Nephron progenitor cell (in vitro differentiated cells): ENCODE data around the gene EN1.

ENCODE experiments used
- DNase-seq: peaks from one replicate; pipeline ENCODE4 v3.0.0; 2021
- H3K27ac Mint-ChIP-seq: 2 replicates; pipeline ENCODE4 v1.8.0; 2021; ENCODE audit warnings: mild to moderate bottlenecking, moderate library complexity, mixed read lengths
- H3K27me3 Mint-ChIP-seq: 2 replicates; pipeline ENCODE4 v1.8.0; 2021; ENCODE audit warnings: mild to moderate bottlenecking, low read depth, mixed read lengths; ENCODE audit not compliant: poor library complexity
- H3K36me3 Mint-ChIP-seq: 2 replicates; pipeline ENCODE4 v1.8.0; 2021; ENCODE audit warnings: low read depth, mixed read lengths
- H3K4me1 Mint-ChIP-seq: 2 replicates; pipeline ENCODE4 v1.8.0; 2021; ENCODE audit warnings: mixed read lengths
- H3K4me3 Mint-ChIP-seq: 2 replicates; pipeline ENCODE4 v1.8.0; 2021; ENCODE audit warnings: mild to moderate bottlenecking, moderate library complexity, mixed read lengths
- H3K9me3 Mint-ChIP-seq: 2 replicates; pipeline ENCODE4 v1.8.0; 2021; ENCODE audit warnings: mild to moderate bottlenecking, moderate library complexity, mixed read lengths
- CTCF ChIP-seq: fragments of 200-600 bp; sonication (generic); IDR thresholded peaks from 2 replicates; pipeline ENCODE4 v1.5.0; 2021; ENCODE audit warnings: antibody characterized with exemption

Gene EN1

DNA sequence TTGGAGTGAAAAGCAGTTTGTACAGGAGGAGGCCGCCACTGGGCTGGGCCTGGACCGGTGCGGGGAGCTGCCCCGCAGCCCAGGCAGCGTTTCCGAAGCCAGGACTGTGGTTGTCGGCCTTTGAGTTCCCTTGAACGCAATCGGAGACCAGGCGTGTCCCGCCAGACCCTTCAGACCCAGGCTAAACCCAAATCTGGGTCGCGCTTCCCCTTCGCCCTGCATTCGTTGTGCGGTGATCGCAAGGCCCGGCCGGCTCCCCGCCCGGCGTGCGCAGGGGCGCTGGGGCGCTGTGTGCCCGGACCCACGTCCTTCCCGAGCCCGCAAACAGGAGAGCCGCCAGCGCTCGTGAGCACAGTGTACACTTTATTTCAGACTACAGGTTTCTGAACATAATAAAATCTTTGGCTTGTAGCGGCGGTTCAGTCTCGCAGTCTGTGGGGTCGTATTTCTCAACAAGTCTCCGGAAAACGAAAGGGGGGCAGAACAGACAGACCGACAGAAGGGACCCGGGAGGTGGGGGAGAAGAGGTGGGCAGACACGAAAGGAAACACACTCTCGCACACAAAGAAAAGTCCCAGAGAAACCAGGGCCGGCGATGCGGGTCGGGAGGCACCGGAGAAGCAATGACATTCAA lies 5.5 kb downstream of the EN1 start:
- Mint-ChIP-seq H3K4me1 (peaks cover 34% of the 10 kb centered on the region), H3K27me3 (peaks cover 98% of the 10 kb centered on the region)

DNA sequence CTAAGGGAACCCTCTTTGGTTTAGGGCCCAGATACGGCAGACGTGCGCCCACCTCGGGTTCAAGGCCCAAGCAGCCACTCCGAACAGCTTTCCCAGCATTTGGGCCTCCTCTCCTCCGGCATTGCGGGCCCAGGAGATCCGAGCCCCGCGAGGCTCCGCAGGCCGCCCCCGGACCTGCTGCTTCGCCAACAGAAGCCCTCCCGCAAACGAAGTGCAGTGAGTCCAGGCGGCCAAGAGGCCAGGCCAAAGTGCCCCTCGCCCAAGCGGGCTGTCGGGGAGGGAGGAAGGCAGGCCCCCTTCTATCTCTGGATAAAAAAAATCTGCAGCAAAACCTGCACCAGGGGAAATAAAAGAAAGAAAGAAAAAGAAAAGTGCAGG lies 6.0 kb downstream of the EN1 start:
- no peak for DNase-seq
- H3K36me3 Mint-ChIP-seq = no peaks in the 10 kb centered on the region
- H3K9me3 Mint-ChIP-seq = no peaks in the 10 kb centered on the region
- peaks cover 37% of the 10 kb centered on the region for H3K4me1 Mint-ChIP-seq
- no peak overlapping the region for H3K27ac Mint-ChIP-seq
- no peak for TF ChIP-seq CTCF
- peaks cover 99% of the 10 kb centered on the region for H3K27me3 Mint-ChIP-seq
- H3K4me3 Mint-ChIP-seq = no peak overlapping the region

More for the DNA sequence above, 5.5 kb downstream of the EN1 start:
- TF ChIP-seq CTCF = no peak
- Mint-ChIP-seq H3K36me3 (no peaks in the 10 kb centered on the region), H3K9me3 (no peaks in the 10 kb centered on the region), H3K4me3 (peak overlapping the region; percentile 65), H3K27ac (no peak overlapping the region)
- peak; percentile 43 for DNase-seq

GRCh38 chr2:118838741-118839455 lies 8.6 kb downstream of the EN1 start:
- peaks cover 100% of the 10 kb centered on the region for H3K27me3 Mint-ChIP-seq
- no peaks in the 10 kb centered on the region for H3K36me3 Mint-ChIP-seq
- H3K4me3 Mint-ChIP-seq = no peak overlapping the region

GRCh38 chr2:118837621-118838020 lies 9.8 kb downstream of the EN1 start:
- H3K9me3 Mint-ChIP-seq = no peaks in the 10 kb centered on the region

More at GRCh38 chr2:118838741-118839455, 8.6 kb downstream of the EN1 start:
- TF ChIP-seq CTCF = no peak
- Mint-ChIP-seq H3K9me3 (no peaks in the 10 kb centered on the region), H3K27ac (no peak overlapping the region), H3K4me1 (peaks cover 36% of the 10 kb centered on the region)
- no peak for DNase-seq

GRCh38 chr2:118837067-118837466 lies 10.4 kb downstream of the EN1 start:
- Mint-ChIP-seq H3K27ac (no peak overlapping the region), H3K4me3 (peak overlapping the region; percentile 85), H3K4me1 (peaks cover 27% of the 10 kb centered on the region), H3K36me3 (no peaks in the 10 kb centered on the region), H3K9me3 (no peaks in the 10 kb centered on the region), H3K27me3 (peaks cover 100% of the 10 kb centered on the region)
- no peak for TF ChIP-seq CTCF
- DNase-seq = no peak

More at GRCh38 chr2:118837621-118838020, 9.8 kb downstream of the EN1 start:
- peaks cover 100% of the 10 kb centered on the region for H3K27me3 Mint-ChIP-seq
- no peak for TF ChIP-seq CTCF
- H3K4me1 Mint-ChIP-seq = peaks cover 33% of the 10 kb centered on the region
- no peak for DNase-seq
- H3K4me3 Mint-ChIP-seq = no peak overlapping the region
- H3K27ac Mint-ChIP-seq = no peak overlapping the region
- no peaks in the 10 kb centered on the region for H3K36me3 Mint-ChIP-seq
